Measurements from ENCODE around the gene TBL1X.

- no peak for TF ChIP-seq CTCF (conservative IDR thresholded peaks at IDR 0.05; ENCODE audit: low read depth, low read length)
- TF ChIP-seq EZH2 (IDR thresholded peaks at IDR 0.05; ENCODE audit: low read length, unreplicated experiment): no peak
- TF ChIP-seq EZH2phosphoT487 (IDR thresholded peaks at IDR 0.05; ENCODE audit: borderline replicate concordance, low read length): no peak
Observed at GRCh38 chrX:9728261-9728660, 263.4 kb downstream of the TBL1X start.
